HCT116 (cell line): ENCODE data around the gene AGPAT2. TPM values are rescaled to one million over a fixed set of nuclear protein-coding genes. Genes with fewer than 3 reads are reported as not detected.

Source experiments
- ATAC-seq: fragments of 200-7000 bp; cut with Tn5 transposase; 2 replicates; pipeline ENCODE4 v1.9.1; 2020; ENCODE audit warnings: mild to moderate bottlenecking, moderate library complexity
- BruUV-seq: library from RNA; stranded (reverse); fragments of 400-500 nt; replicated peaks from 2 replicates; lab custom pipeline; 2021; lab: Mats Ljungman, UMichigan
- CTCF ChIA-PET: fragments of 300-600 bp; sonication (Branson Sonifier 250); formaldehyde crosslinking; loops from one replicate; lab custom pipeline; 2021; ENCODE audit warnings: antibody characterized with exemption; lab: Charles Lee
- POLR2A ChIA-PET: fragments of 300-600, 350-600 bp; sonication (Branson Sonifier 250); formaldehyde crosslinking; loops from one replicate; lab custom pipeline; 2021; ENCODE audit warnings: antibody characterized with exemption; lab: Charles Lee
- RAD21 ChIA-PET, 2 experiments: fragments of 300-600 bp; sonication (Branson Sonifier 250); formaldehyde crosslinking; loops; one replicate each; lab custom pipeline; 2023; ENCODE audit warnings: low total read pairs in 2 of 2; ENCODE audit not compliant: uncharacterized antibody in 2 of 2, unreplicated experiment in 2 of 2, low non-redundant PET in 1 of 2; lab: Charles Lee
- DNase-seq: peaks from one replicate; pipeline ENCODE4 v3.0.0-alpha.2; 2010; ENCODE audit warnings: low read depth, low spot score
- H2AFZ ChIP-seq: fragments of 200-600 bp; shearing (Covaris generic), sonication (generic); 2 replicates; pipeline ENCODE4 v1.6.1; 2017; ENCODE audit warnings: low read depth, mixed run types, mixed read lengths, antibody characterized with exemption, low read length; ENCODE audit not compliant: poor library complexity, severe bottlenecking
- H3K27ac ChIP-seq: 2 replicates; pipeline ENCODE4 v1.5.1; 2012; ENCODE audit warnings: low read depth, low read length
- H3K27me3 ChIP-seq: fragments of 200-600 bp; sonication (generic); 2 replicates; pipeline ENCODE4 v1.6.1; 2016; ENCODE audit warnings: mixed run types, low read length, mixed read lengths; ENCODE audit not compliant: insufficient read depth
- H3K36me3 ChIP-seq, 2 experiments: fragments of 200-500 bp in 1 of 2; fragments of 200-600 bp in 1 of 2; sonication (Bioruptor generic) in 1 of 2; sonication (generic) in 1 of 2; 2 replicates each; pipeline versions ENCODE4 v1.5.1 to v1.6.1; 2014 to 2016; ENCODE audit warnings: low read length in 2 of 2, inconsistent platforms in 1 of 2, mixed read lengths in 1 of 2, mixed run types in 1 of 2; ENCODE audit not compliant: insufficient read depth in 2 of 2, control insufficient read depth in 1 of 2
- H3K4me1 ChIP-seq, 2 experiments: fragments of 200-600 bp in 1 of 2; sonication (generic) in 1 of 2; 2 replicates each; pipeline versions ENCODE4 v1.5.1 to v1.6.1; 2012 to 2017; ENCODE audit warnings: low read length in 2 of 2, inconsistent platforms in 1 of 2, mild to moderate bottlenecking in 1 of 2, mixed read lengths in 1 of 2, mixed run types in 1 of 2, moderate library complexity in 1 of 2; ENCODE audit not compliant: insufficient read depth in 2 of 2, control insufficient read depth in 1 of 2
- H3K4me2 ChIP-seq: fragments of 200-600 bp; sonication (generic); 2 replicates; pipeline ENCODE4 v1.6.1; 2017; ENCODE audit warnings: mixed run types, low read length, mixed read lengths
- H3K4me3 ChIP-seq, 2 experiments: fragments of 200-600 bp in 1 of 2; sonication (generic) in 1 of 2; replicated peaks in 1 of 2; 2 replicates each; pipeline ENCODE4 v1.5.1; 2011 to 2016; ENCODE audit warnings: low read length in 2 of 2, control low read depth in 1 of 2, low read depth in 1 of 2, mild to moderate bottlenecking in 1 of 2, mixed read lengths in 1 of 2, mixed run types in 1 of 2
- H3K79me2 ChIP-seq: fragments of 200-600 bp; sonication (generic); 2 replicates; pipeline ENCODE4 v1.6.1; 2017; ENCODE audit warnings: mild to moderate bottlenecking, mixed run types, low read length, moderate library complexity, mixed read lengths; ENCODE audit not compliant: insufficient read depth
- H3K9ac ChIP-seq: fragments of 200-600 bp; sonication (generic); 2 replicates; pipeline ENCODE4 v1.6.1; 2016; ENCODE audit warnings: low read length, mixed read lengths
- H3K9me2 ChIP-seq: fragments of 200-600 bp; sonication (generic), shearing (Covaris generic); 2 replicates; pipeline ENCODE4 v1.6.1; 2017; ENCODE audit warnings: mixed run types, mild to moderate bottlenecking, moderate library complexity; ENCODE audit not compliant: insufficient read depth
- H3K9me3 ChIP-seq, 2 experiments: fragments of 200-500 bp in 1 of 2; fragments of 200-600 bp in 1 of 2; sonication (Bioruptor generic) in 1 of 2; sonication (generic) in 1 of 2; 2 replicates each; pipeline ENCODE4 v1.6.1; 2014 to 2017; ENCODE audit warnings: low read length in 2 of 2, mixed read lengths in 2 of 2, inconsistent platforms in 1 of 2, low read depth in 1 of 2, mild to moderate bottlenecking in 1 of 2, mixed run types in 1 of 2, moderate library complexity in 1 of 2; ENCODE audit not compliant: control insufficient read depth in 1 of 2, insufficient read depth in 1 of 2
- H4K20me1 ChIP-seq: fragments of 200-600 bp; sonication (generic), shearing (Covaris generic); 2 replicates; pipeline ENCODE4 v1.6.1; 2017; ENCODE audit warnings: mixed run types, mild to moderate bottlenecking, moderate library complexity; ENCODE audit not compliant: insufficient read depth
- CBX3 ChIP-seq: IDR thresholded peaks from 2 replicates; pipeline ENCODE4 v1.6.1; 2012; ENCODE audit warnings: low read depth
- CEBPB ChIP-seq: IDR thresholded peaks from 2 replicates; pipeline ENCODE4 v1.6.1; 2012; ENCODE audit warnings: low read depth
- CTCF ChIP-seq, 3 experiments: fragments of 200-600 bp in 1 of 3; sonication (generic) in 1 of 3; IDR thresholded peaks in 2 of 3; conservative IDR thresholded peaks in 1 of 3; 2 replicates each; pipeline ENCODE4 v1.5.1; 2012 to 2017; ENCODE audit warnings: low read depth in 2 of 3, low read length in 2 of 3, antibody characterized with exemption in 1 of 3, borderline replicate concordance in 1 of 3, control low read depth in 1 of 3, mild to moderate bottlenecking in 1 of 3, mixed read lengths in 1 of 3, mixed run types in 1 of 3, moderate library complexity in 1 of 3; ENCODE audit not compliant: insufficient read depth in 1 of 3
- EZH2 ChIP-seq: fragments of 200-600 bp; sonication (generic); IDR thresholded peaks from 2 replicates; pipeline ENCODE4 v1.6.1; 2017; ENCODE audit warnings: antibody characterized with exemption, mixed run types
- JUND ChIP-seq: IDR thresholded peaks from 2 replicates; pipeline ENCODE4 v1.6.1; 2012
- REST ChIP-seq: IDR thresholded peaks from 2 replicates; pipeline ENCODE4 v1.6.1; 2012; ENCODE audit warnings: low read depth
- SIN3A ChIP-seq: IDR thresholded peaks from 2 replicates; pipeline ENCODE4 v1.6.1; 2012; ENCODE audit warnings: low read depth
- SRF ChIP-seq: IDR thresholded peaks from 2 replicates; pipeline ENCODE4 v1.6.1; 2012; ENCODE audit warnings: low read depth
- TCF7L2 ChIP-seq: IDR thresholded peaks from 2 replicates; pipeline ENCODE4 v1.7.0; 2011; ENCODE audit warnings: borderline replicate concordance, inconsistent platforms; ENCODE audit not compliant: insufficient read depth, insufficient read length; ENCODE audit errors: extremely low read depth
- YY1 ChIP-seq: IDR thresholded peaks from 2 replicates; pipeline ENCODE4 v1.6.1; 2011; ENCODE audit warnings: low read length, low read depth, moderate library complexity, mild to moderate bottlenecking; ENCODE audit not compliant: insufficient replicate concordance; ENCODE audit errors: extremely low read depth
- ZFX ChIP-seq: fragments of 450-650 bp; IDR thresholded peaks from 2 replicates; pipeline ENCODE4 v1.6.1; 2017
- intact Hi-C: fragments of 100-400 bp; cut with micrococcal nuclease; formaldehyde crosslinking; loops from 2 replicates; pipeline ENCODE4 v1.10.0; 2022
- total RNA-seq: library from RNA; stranded (reverse); gene quantifications from one replicate; pipeline ENCODE4 v1.2.1, GENCODE V29; 2021; ENCODE audit not compliant: unreplicated experiment

The AGPAT2 gene
- total RNA-seq, 1 experiment from 2014 or later, result 86.0 TPM

- H3K4me3 ChIP-seq, result no peak overlapping the region
- H3K36me3 ChIP-seq, result no peaks in the 10 kb centered on the region
- TF ChIP-seq YY1, result no peak
- no peak for TF ChIP-seq SRF
- no peak overlapping the region for H2AFZ ChIP-seq
- CTCF ChIA-PET, result interaction anchor here (1.3 kb wide), 1 partner anchor 15 kb away, joined by 3 read pairs; no protein-coding TSS in a partner anchor
- H4K20me1 ChIP-seq, result no peaks in the 10 kb centered on the region
- RAD21 ChIA-PET, result no interaction called here
- ATAC-seq (no peak), DNase-seq (no peak)
- H3K9ac ChIP-seq, result no peak overlapping the region
- no peaks in the 10 kb centered on the region for H3K9me3 ChIP-seq
- no TSS peak for BruUV-seq
- no peaks in the 10 kb centered on the region for H3K4me1 ChIP-seq
- no peak overlapping the region for H3K4me2 ChIP-seq
- intact Hi-C loops, result no loop called here
- POLR2A ChIA-PET, result no interaction called here
- no peaks in the 10 kb centered on the region for H3K9me2 ChIP-seq
- no peaks in the 10 kb centered on the region for H3K27me3 ChIP-seq
- no peaks in the 10 kb centered on the region for H3K79me2 ChIP-seq
- H3K27ac ChIP-seq, result no peak overlapping the region
Observed at GRCh38 chr9:136656183-136656738, 31.0 kb downstream of the AGPAT2 start.

- no peak overlapping the region for H3K9ac ChIP-seq
- no peak for TF ChIP-seq JUND
- TF ChIP-seq ZFX, result no peak
- TF ChIP-seq CBX3, result no peak
- TF ChIP-seq SRF, result no peak
- no peak for TF ChIP-seq REST
- TF ChIP-seq EZH2, result no peak
- TF ChIP-seq YY1, result no peak
- no peak for TF ChIP-seq CTCF (IDR thresholded peaks at IDR 0.05 in 2 of 3, conservative IDR thresholded peaks at IDR 0.05 in 1 of 3; ENCODE audit: borderline replicate concordance in 1 of 3, insufficient read depth in 1 of 3, low read depth in 2 of 3, low read length in 2 of 3)
- no peak for TF ChIP-seq CEBPB
- TF ChIP-seq TCF7L2, result no peak
- no peak for TF ChIP-seq SIN3A
- H3K36me3 ChIP-seq, result no peaks in the 10 kb centered on the region
- no peaks in the 10 kb centered on the region for H3K4me1 ChIP-seq
- no peaks in the 10 kb centered on the region for H3K27me3 ChIP-seq
- H2AFZ ChIP-seq, result no peak overlapping the region
- ChIA-PET CTCF (interaction anchor here (1.3 kb wide), 1 partner anchor 16 kb away, joined by 3 read pairs; no protein-coding TSS in a partner anchor), RAD21 (no interaction called here), POLR2A (no interaction called here)
- no peak overlapping the region for H3K27ac ChIP-seq
- no peak overlapping the region for H3K4me3 ChIP-seq
- BruUV-seq, result no TSS peak
- H3K9me2 ChIP-seq, result no peaks in the 10 kb centered on the region
- H3K9me3 ChIP-seq, result no peaks in the 10 kb centered on the region
- DNase-seq (no peak), ATAC-seq (0 out of 2 replicates have a peak, but pooled peaks have one; percentile 12)
- H4K20me1 ChIP-seq, result no peaks in the 10 kb centered on the region
- H3K79me2 ChIP-seq, result no peaks in the 10 kb centered on the region
- no peak overlapping the region for H3K4me2 ChIP-seq
- intact Hi-C loops, result no loop called here
Observed at GRCh38 chr9:136655536-136656182, 31.6 kb downstream of the AGPAT2 start.
